NB4 (cell line): ENCODE measurements around the gene WDR1.

Source experiments
- DNase-seq: peaks from one replicate; pipeline ENCODE4 v3.0.0; 2010; ENCODE audit warnings: low read depth
- H3K4me3 ChIP-seq: one replicate; pipeline ENCODE4 v1.5.1; 2011; ENCODE audit warnings: mild to moderate bottlenecking, low read depth, low read length, moderate library complexity
- CTCF ChIP-seq: IDR thresholded peaks from one replicate; pipeline ENCODE4 v1.5.1; 2012; ENCODE audit warnings: low read depth, low read length
- MYC ChIP-seq: IDR thresholded peaks from 2 replicates; pipeline ENCODE4 v1.6.1; 2011; ENCODE audit warnings: low read depth, low read length
- POLR2A ChIP-seq: IDR thresholded peaks from 2 replicates; pipeline ENCODE4 v1.6.1; 2011; ENCODE audit warnings: mild to moderate bottlenecking; ENCODE audit not compliant: insufficient read length; ENCODE audit errors: extremely low read depth
- TF ChIP-seq, protein P1 (sequence below): IDR thresholded peaks from 2 replicates; pipeline ENCODE4 v1.6.1; 2011; ENCODE audit warnings: low read depth, low read length

WDR1 gene, protein sequence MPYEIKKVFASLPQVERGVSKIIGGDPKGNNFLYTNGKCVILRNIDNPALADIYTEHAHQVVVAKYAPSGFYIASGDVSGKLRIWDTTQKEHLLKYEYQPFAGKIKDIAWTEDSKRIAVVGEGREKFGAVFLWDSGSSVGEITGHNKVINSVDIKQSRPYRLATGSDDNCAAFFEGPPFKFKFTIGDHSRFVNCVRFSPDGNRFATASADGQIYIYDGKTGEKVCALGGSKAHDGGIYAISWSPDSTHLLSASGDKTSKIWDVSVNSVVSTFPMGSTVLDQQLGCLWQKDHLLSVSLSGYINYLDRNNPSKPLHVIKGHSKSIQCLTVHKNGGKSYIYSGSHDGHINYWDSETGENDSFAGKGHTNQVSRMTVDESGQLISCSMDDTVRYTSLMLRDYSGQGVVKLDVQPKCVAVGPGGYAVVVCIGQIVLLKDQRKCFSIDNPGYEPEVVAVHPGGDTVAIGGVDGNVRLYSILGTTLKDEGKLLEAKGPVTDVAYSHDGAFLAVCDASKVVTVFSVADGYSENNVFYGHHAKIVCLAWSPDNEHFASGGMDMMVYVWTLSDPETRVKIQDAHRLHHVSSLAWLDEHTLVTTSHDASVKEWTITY

DNA sequence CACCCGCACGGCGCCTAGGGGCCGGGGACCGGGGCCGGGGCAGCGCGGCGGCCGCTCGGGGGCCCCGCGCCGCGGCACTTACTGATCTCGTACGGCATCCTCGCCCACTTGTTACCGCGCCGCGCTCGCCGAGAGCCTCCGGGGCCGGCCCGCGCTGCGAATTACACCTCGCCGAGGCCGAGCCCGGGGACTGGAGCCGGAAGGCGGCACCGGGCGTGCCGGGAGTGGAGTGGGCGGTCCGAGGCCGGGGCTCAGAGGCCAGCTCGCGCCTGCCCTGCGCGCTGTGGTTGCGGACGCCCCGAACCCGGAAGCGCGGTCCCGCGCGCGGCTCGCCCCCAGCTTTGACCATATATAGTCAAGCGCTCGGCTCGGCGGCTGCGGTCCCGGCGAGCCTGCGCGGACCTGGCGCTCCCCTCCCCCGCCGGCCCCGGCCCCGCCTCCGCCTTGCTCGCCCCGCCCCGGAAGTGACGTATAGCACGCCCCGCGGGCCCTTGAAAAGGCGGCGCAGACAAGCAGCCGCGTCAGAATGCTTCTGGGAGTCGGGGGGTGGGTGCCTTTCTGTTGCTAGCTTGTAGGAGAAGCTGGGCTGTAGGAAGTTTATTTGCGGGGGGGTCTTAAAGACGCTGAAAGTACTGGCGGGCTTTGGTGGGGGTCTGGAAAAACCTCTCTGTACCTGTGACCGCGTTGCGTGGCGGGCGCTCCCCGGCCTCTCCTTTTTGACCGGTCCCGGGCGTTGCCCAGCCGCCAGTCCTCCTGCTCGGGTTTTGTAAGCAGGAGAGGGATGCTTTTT lies at the start of gene WDR1:
WDR1 (minus strand) TSS at position 231 of the 790 bp plus-strand sequence; CDS start at position 98, 133 bp downstream.
- peak; percentile 98 for DNase-seq
- TF ChIP-seq, protein P1, sequence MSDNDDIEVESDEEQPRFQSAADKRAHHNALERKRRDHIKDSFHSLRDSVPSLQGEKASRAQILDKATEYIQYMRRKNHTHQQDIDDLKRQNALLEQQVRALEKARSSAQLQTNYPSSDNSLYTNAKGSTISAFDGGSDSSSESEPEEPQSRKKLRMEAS, result peak; percentile 68
- TF ChIP-seq CTCF (no peak), POLR2A (peak; percentile 98), MYC (peak; percentile 59)
- peak within 1 kb of the TSS; percentile 86 for H3K4me3 ChIP-seq

GRCh38 chr4:10164877-10165283 lies 48.3 kb upstream of the WDR1 start:
- peak; percentile 64 for DNase-seq
- H3K4me3 ChIP-seq, result no peak overlapping the region
- TF ChIP-seq MYC, result no peak
- TF ChIP-seq CTCF, result peak; percentile 82
- TF ChIP-seq, protein P1, result no peak
- TF ChIP-seq POLR2A, result no peak

- TF ChIP-seq, protein P1, result no peak
- TF ChIP-seq CTCF, result no peak
- no peak for TF ChIP-seq MYC
- no peak for TF ChIP-seq POLR2A
- DNase-seq, result no peak
- no peak overlapping the region for H3K4me3 ChIP-seq
Observed at GRCh38 chr4:10163296-10163695, 46.7 kb upstream of the WDR1 start.

GRCh38 chr4:10162341-10163000 lies 45.9 kb upstream of the WDR1 start:
- TF ChIP-seq CTCF (no peak), POLR2A (no peak), MYC (no peak)
- TF ChIP-seq, protein P1, result no peak
- no peak for DNase-seq
- no peak overlapping the region for H3K4me3 ChIP-seq

DNA sequence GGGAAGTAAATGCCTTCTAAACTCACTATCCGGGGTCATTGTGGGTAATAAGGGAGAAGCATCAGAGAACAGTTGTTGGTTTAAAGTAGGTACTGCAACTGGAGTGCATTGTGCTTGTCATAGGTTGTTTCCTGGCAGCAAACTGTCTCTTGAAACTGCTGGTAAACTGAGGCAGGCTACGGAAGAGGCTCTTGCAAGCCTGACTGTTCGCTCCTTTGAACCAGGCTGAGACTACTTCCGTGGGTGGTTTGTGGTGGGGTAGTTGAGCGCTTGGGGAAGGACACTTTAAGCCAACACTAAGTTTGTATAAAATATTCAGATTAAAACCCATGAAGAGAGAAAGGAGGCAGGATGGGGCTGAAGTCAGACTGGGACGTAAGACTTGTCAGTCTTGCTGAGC lies 45.2 kb upstream of the WDR1 start:
- H3K4me3 ChIP-seq, result no peak overlapping the region
- TF ChIP-seq MYC (no peak), POLR2A (no peak), CTCF (no peak)
- TF ChIP-seq, protein P1, result no peak
- no peak for DNase-seq
